GM11168 (cell line): ENCODE results near the gene FHAD1.

Source experiments
- in situ Hi-C: fragments of 300-500 bp; cut with MboI; formaldehyde crosslinking; loops from one replicate; pipeline ENCODE4 v1.12.0; 2022; ENCODE audit warnings: low sequenced_read_pairs; ENCODE audit not compliant: unreplicated experiment

Gene FHAD1

DNA sequence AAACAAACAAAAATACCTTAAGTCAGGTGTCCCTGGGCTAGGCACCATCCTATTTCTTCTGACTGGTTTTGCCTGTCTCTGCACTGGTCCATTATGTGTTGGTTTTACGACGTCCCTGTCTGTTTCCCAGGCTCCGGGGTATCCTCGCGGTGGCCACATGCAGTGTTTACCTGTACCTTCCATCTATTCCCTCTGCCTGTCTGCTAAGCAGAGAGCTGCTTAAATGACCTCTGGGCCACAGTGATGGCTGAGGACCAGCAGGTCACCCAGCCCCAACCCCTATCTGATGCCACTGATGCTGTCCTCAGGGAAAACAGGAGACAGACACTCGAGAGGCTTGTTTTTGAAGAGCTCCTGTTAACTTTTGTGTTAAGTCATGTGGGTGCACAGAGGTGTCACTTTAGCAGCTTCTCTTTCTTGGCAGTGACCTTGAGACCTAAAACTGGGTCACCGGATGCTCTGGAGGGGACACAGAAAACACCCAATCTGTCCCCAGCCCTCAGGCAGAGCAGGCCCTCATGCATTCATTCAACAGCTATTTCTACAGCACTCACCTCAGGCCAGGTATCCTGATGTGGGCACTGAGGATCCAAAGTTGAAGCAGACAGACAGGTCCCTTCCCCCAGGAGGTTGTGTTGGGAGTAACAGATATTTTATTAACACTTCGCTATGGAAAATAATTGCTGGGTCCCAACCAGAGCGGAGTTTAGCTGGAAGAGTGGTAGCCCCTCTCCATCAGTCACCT, 158.3 kb downstream of the FHAD1 start:
- in situ Hi-C loops = no loop called here

DNA sequence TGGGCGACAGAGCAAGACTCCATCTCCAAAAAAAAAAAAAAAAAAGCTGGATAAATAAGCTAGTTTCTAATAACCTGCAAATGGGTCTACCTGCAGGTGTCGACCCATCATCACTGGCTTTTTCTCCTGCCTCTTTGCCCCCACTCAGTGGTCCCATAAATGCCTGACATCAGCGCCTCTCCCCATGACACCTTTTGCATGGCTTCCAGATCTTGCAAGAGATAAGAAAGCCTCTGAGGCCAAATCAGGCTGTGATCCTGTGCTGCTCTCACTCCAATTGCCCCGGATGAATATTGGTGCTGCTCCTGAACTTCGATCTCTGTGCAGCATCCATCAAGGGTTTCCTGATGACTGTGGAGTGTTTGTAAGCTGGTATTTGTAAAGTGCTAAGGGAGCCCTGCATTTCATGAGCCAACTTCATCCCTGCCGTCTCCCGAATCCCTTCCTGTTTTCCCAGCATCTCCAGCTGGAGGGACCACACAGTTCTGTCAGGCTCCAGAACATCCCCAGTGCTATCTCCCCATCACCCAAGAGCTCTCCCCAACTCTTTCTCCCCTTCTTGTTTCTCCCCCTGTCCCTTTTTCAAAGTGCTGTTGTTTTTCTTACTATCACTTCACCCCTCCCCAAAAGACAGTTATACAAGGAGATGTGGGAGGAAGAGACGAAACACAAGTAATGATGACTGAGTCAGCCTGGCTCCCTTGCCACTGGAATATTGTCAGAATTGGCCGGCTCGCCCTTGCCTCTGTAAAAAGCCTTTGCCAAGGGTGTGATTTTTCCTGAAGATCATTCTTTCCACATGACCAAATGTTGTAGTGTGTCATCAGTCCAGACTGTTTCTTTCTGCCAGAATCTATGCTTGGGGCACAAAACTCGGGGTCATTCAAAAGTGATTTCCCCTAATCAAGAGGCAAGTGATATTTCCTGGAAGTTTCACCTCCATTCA, 159.9 kb downstream of the FHAD1 start:
- in situ Hi-C loops = no loop called here

DNA sequence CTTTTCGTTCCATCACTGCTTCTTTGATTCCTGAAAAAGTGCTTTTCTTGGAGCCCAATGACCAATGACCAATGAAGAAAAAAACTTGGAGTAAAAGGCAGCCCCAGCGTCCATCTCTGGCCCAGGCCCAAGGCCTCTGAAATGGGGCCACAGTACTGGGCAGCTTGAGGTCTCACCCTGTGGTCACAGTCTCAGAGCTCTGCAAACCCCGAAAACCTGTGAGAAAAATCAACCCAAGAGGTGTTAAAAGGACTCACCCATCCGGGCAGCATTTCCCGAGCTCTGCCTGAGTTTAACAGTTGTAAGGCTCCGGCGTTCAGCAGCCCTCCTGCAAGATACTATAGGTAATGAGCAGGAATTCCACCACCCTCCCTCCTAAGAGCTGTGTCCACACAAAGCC, 160.6 kb downstream of the FHAD1 start:
- in situ Hi-C loops = no loop called here

DNA sequence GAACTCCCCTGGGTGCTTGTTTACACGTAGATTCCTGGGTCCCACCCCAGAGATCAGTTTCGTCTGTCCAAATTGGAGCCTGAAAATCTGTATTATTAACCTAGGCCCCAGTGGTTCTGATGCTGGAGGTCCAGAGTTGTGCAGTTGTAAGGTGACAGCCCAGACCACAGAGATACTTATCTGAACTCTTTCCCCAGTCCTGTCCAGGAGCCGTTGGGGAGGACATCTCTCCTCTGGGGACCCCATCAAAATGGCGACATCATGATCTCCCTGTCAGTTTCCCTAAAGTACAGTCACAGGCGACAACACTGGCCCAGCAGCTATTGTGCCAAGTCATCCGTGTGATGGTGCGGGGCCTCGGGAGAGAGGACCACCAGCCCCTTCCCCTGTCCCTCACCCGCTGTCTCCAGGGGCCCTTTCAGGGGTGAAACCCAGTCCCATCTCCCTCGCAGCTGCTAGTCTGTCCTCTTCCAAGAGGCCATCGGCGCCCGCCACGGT, 161.9 kb downstream of the FHAD1 start:
- in situ Hi-C loops = no loop called here

DNA sequence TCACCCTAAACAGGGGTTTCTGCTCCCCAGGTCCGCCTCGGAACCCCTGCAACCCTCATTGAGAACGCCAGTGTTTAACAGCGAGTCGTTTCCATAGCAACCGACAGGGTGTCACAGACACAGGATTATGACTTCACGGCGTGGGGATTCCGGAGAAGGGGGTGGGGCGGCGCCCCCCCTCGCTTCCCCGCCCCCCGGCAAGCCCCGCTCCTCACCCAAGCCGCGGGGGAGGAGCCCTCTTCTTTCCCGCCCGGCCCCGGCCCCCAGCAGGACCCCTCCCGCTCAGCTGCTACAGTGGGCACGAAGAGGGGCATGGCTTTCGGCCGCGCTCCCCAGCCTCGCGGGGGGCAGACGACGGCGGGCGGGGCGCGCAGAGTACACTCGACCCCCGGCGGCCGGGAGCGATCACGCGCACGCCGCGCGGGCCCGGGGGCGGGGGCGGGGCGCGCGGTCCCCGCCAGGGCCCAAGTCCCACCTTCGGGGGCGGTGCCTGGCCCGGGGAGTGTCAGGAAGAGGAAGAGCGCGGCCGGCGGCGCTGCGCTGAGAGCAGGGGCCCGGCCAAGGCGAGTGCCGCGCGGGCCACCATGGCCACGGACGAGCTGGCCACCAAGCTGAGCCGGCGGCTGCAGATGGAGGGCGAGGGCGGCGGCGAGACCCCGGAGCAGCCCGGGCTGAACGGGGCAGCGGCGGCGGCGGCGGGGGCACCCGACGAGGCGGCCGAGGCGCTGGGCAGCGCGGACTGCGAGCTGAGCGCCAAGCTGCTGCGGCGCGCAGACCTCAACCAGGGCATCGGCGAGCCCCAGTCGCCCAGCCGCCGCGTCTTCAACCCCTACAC, 162.6 kb downstream of the FHAD1 start, which contains the start of gene EFHD2:
Gene EFHD2, plus strand, starts transcription at position 501 of the 835 bp plus-strand sequence. Its CDS starts 84 bp downstream, at position 585.
- in situ Hi-C loops = loop anchor here (10.0 kb wide), 1 partner anchor 65 kb away; no protein-coding TSS in a partner anchor

DNA sequence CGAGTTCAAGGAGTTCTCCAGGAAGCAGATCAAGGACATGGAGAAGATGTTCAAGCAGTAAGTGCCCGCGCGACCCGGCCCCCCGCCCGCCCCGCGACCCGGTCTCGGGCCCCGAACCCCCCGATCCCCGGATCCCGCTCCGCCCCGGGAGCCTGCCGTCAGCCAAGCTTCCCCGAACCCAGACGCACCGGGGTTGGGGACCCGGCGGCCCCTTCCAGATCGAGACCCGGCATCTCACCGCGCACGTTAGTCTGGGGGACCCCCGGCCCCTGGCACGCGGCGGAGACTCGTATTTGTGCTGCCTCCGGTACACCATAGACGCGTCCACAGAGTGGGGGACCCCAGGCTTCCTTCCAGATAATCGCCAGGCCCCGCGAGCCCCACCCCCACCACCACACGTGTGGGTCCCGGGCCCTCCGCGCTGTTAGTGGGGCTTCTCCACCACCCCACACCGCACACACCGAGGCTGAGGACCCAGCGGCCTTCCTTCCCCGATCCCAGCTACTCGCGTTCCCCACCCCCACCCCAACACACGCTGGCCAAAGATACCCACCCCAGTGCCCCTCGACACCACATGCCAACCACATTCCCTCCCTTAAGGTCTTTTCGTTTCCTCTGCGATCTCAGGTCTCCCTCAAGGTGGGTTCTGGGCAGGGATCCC, 163.3 kb downstream of the FHAD1 start:
- in situ Hi-C loops = loop anchor here (10.0 kb wide), 1 partner anchor 66 kb away; no protein-coding TSS in a partner anchor

DNA sequence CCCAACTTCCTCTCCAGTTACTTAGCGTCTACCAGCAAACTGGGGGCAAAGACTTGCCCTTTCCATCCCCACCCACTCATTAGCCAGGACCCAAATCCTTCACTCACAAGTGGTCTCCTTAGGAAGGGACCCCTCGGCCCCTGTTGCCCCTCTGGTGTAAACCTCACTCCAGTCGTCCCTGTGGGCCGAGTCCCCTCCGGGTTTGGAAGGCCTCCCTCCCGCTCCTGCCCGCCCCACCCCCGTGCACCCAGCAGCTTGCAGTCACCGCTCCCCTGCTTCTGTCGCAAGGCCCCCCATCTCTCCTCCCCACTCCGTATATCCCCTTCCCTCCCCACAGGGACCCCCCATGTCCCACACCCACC, 163.8 kb downstream of the FHAD1 start:
- in situ Hi-C loops = loop anchor here (10.0 kb wide), 1 partner anchor 66 kb away; no protein-coding TSS in a partner anchor

DNA sequence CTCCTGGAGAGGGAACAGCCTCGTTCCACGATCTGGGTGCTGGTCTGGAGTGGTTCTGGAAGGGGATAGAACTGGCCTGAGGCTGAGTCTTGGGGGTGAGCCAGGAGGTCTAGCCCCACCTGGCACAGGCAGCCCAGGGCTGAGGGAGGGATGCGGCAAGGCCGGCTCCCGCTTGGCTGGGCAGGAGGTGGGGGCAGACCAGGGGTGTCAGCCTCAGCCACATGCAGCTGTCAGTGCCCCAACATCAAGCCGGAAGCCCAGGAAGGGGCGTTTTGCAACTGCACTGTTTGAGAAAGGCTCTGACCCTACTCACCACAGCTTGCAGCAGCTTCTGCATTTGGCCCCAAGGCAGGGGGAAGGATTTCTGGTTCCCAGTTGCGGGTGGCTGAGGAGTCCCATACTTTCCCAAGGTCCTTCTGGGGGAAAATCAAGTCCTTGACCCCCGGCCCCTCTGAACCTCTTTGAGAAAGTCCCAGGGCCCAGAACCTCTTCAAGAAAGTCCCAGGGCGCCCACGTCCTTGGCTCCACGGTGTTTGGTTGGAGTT, 164.6 kb downstream of the FHAD1 start:
- in situ Hi-C loops = loop anchor here (10.0 kb wide), 1 partner anchor 67 kb away; no protein-coding TSS in a partner anchor

DNA sequence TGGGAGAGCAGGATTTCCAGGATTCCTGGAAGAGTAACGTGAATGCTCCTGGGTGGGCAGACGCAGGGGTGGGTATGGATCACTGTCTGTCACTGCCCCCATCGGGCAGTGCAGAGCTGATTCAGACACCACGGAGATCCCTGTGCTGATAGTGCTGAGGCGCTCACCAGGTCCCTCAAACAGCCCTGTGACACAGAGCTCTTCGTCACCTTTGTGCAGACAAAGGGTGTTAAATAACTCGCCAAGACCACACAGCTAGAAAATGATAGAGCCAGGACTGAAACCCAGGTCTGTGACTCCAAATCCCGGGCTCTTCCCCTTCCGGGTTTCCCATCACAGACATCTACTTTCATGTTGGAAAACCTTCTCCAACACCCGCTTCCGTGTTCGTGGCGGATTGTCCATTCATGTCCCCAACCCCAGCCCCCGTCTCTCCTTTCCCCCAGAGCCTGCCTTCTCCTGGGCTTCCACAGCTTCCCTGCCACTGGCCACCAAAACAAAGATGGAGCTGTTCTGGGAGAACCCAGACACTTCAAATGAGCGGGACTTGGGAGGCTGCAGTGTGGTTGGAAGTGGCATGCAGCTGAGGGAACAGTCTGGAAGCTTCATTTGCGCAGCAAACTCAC, 165.3 kb downstream of the FHAD1 start:
- in situ Hi-C loops = loop anchor here (10.0 kb wide), 1 partner anchor 67 kb away; no protein-coding TSS in a partner anchor

DNA sequence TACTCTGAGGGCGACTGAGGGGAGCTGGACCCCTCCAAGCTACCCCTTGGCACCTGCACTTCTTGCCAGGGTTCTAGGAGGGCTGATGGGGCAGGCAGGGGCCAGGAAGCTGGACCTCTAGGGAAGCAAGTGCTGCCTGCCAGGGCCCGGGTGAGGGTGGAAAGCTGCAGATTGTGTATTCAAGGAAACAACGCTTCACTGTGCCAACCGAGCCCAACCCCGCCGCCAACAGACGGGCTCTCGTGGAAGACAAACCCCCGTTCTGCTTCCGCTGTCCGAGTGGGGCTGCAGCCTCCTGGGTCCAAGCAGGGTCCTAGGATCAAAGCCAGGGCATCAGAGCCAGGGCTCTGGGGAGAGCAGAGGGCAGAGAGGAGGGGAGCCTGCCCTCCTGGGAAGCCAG, 165.8 kb downstream of the FHAD1 start:
- in situ Hi-C loops = loop anchor here (10.0 kb wide), 1 partner anchor 68 kb away; no protein-coding TSS in a partner anchor

DNA sequence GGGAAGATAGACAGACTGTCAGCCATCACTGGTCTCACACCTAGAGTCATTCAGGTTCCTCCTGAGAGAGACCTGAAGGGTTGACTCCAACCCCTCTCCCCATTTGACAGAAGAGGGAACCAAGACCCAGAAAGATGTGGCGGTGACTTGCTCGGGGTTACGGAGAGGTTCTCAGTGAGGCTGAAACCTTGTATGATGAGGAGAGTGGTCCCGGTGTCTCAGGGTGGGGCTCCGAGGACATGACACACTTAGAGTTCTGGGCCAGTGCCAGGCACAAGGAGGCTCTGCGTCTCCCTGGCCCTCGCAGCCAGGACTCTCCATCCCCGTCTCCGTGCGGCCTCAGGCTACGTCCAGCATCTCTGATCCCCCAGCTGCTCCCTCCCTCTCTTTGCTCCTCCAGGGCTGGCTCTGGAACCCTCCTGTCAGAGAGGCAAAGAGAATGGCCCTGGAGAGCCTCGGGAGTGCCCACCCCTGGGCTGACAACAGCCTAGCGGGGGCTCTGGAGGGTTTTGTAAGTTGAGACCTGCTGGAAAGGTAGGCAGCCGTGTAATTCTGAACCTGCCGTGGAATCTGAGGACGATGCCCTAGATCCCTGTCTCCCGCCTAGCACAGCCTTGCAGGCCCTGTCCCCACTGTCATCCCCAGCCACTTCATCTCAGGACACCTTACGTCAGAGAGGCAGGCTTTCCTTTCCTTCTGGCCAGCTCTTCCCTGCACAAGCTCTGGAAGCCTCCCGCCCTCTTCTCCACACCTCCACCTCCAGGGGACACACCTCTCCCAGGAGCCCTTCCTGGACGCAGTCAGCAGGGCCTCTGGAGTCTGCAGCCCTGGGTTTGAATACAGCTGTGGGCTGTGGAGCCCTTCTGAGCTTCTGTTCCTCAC, 166.8 kb downstream of the FHAD1 start:
- in situ Hi-C loops = loop anchor here (10.0 kb wide), 1 partner anchor 69 kb away; no protein-coding TSS in a partner anchor

DNA sequence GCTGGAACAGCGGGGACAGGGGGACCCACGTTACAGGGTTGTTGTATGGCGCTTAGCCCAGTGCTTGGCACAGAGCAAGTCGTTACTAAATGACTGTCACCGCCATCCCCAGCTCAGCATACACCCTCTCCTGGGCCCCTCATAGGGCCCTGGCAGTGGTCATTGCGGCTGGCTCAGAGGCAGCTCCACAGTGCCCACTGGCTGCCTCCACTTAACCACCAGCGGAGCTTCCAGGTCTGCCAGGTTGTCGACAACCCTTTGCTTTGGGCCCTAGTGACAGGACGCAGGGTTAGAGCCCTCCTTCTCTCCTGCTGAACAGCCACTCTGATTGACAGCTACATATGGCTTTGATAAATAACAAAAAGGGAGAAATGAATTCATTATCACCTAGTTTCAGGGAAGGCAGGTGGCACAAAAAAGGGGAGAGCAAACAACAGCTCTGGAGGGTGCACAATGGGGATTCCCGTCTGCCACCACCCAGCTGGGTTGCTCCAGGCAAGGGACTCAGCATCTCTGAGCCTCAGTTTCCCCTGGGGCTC, 167.5 kb downstream of the FHAD1 start:
- in situ Hi-C loops = loop anchor here (10.0 kb wide), 1 partner anchor 70 kb away; no protein-coding TSS in a partner anchor

DNA sequence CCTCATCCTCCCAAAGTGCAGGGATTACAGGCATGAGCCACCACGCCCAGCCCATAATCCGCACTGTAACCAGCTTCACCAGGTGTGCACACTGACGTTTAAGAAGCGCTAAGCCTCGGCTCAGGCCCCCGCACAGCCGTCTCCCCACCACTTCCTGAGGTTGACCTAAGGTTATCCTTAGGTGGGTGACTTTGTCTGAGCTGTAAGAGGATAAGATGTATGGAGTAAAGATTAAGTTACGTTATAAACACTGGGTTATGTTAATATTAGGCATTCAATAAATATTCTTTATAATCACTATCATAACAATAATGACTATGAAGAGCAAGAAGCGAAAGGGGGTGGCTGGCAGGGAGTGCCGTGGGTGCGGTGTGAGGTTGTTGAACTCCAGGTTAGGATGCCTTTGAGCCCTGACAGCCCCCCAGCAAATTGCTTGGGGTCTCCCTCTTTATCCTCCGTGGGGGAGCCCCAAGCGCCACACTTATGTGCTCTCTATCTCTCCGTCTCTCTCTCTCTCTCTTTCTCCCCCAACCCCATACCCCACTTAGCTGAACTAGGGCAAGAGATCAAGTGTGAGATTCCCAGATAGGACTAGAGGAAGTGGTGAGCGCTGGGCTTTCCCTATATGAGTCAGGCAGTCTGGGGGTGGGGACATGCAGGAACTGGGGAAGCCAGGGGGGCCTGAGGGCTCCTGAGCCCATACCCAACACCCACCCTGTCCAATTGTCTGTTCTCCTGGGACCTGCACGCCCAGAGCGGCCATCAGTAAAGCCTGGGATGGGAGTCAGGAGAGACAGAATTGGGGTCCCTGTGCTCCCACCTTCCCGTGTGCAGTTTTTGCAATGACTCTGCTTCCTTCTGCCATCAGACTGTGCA, 170.3 kb downstream of the FHAD1 start:
- in situ Hi-C loops = loop anchor here (10.0 kb wide), 1 partner anchor 72 kb away; no protein-coding TSS in a partner anchor

DNA sequence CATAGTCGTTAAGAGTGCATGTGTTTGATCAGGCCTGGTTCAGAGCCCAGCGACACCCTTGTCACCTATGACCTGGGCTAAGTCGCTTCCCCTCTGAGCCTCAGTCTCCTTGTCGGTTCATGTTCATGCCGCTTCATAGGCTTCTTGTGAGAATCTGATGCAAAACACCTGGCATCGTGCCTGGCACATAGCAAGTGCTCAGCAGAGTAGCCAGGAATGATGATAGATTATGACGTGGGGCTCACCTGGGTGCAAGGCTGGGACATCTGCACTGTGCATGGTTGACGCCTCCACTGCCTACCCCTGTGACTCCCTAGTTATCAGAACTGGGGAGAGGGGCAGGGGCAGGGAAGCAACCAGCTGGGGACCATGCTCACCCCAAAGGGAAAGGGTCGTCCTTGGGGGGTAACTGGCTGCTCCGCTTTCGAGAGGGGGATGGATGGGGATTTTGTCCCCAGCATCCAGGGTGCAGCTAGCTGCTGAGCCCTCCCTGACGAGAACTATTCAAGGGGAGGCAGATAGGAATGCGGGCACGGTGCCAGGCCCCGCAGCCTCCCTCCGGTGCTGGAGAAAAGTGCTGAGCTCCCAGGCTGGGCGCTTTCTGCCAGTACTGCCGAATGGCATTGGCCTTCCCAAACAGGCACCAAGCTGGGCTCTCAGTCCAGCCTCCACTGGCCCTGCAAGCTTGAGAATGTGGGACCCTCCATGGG, 171.9 kb downstream of the FHAD1 start:
- in situ Hi-C loops = loop anchor here (10.0 kb wide), 1 partner anchor 74 kb away; no protein-coding TSS in a partner anchor

DNA sequence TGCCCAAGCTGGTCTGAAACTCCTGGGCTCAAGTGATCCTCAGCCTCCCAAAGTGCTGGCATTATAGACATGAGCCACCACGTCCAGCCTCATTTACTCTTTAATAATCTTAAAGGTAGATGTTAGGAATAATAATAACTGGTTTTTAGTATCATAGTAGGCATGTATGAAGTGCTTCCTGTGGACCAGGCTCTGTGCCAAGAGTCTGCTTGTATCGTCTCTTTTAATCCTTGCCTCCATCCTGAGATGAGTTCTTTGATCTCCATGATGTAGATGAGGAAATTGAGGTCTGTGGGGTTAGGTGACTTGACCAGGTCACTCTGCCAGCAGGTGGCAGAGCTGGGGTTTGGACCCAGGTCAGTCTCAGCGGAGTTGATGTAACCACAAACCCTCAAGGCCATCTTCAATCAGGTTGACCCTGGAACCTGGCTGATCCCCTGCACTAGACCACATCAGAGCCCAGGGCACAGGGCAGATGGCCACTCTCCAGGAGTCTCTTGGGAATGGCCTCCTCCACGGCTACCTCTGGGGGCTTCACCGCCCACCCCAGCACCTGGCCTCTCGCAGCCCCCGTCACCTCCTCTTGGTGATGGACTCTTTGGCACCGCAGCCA, 173.9 kb downstream of the FHAD1 start:
- in situ Hi-C loops = no loop called here
